NB4 (cell line): Measurements from ENCODE around the gene TMEM47.

Experiments
- DNase-seq: peaks from one replicate; pipeline ENCODE4 v3.0.0; 2010; ENCODE audit warnings: low read depth
- H3K4me3 ChIP-seq: one replicate; pipeline ENCODE4 v1.5.1; 2011; ENCODE audit warnings: mild to moderate bottlenecking, low read depth, low read length, moderate library complexity
- CTCF ChIP-seq: IDR thresholded peaks from one replicate; pipeline ENCODE4 v1.5.1; 2012; ENCODE audit warnings: low read depth, low read length
- MAX ChIP-seq: IDR thresholded peaks from 2 replicates; pipeline ENCODE4 v1.6.1; 2011; ENCODE audit warnings: low read depth, low read length
- MYC ChIP-seq: IDR thresholded peaks from 2 replicates; pipeline ENCODE4 v1.6.1; 2011; ENCODE audit warnings: low read depth, low read length
- POLR2A ChIP-seq: IDR thresholded peaks from 2 replicates; pipeline ENCODE4 v1.6.1; 2011; ENCODE audit warnings: mild to moderate bottlenecking; ENCODE audit not compliant: insufficient read length; ENCODE audit errors: extremely low read depth

TMEM47 gene

GRCh38 chrX:34634349-34634748 lies 22.7 kb downstream of the TMEM47 start:
- no peak overlapping the region for H3K4me3 ChIP-seq
- no peak for TF ChIP-seq MYC
- TF ChIP-seq POLR2A, result no peak
- TF ChIP-seq CTCF, result no peak
- TF ChIP-seq MAX, result no peak
- no peak for DNase-seq

- H3K4me3 ChIP-seq, result no peak overlapping the region
- DNase-seq, result no peak
- TF ChIP-seq POLR2A, result no peak
- TF ChIP-seq MYC, result no peak
- TF ChIP-seq MAX, result no peak
- TF ChIP-seq CTCF, result no peak
These were observed 24.7 kb downstream of the TMEM47 start for GRCh38 chrX:34632384-34632783.

- H3K4me3 ChIP-seq, result no peak overlapping the region
- TF ChIP-seq MYC (no peak), MAX (no peak), POLR2A (no peak), CTCF (no peak)
- DNase-seq, result no peak
These were observed 25.4 kb downstream of the TMEM47 start for GRCh38 chrX:34631479-34632220.

- no peak for TF ChIP-seq POLR2A
- no peak for TF ChIP-seq MYC
- TF ChIP-seq MAX, result no peak
- TF ChIP-seq CTCF, result no peak
- DNase-seq, result no peak
- H3K4me3 ChIP-seq, result no peak overlapping the region
These were observed 27.5 kb downstream of the TMEM47 start for GRCh38 chrX:34629572-34629971.

GRCh38 chrX:34624416-34624815 lies 32.7 kb downstream of the TMEM47 start:
- no peak for DNase-seq
- TF ChIP-seq CTCF (no peak), MYC (no peak), POLR2A (no peak), MAX (no peak)
- no peak overlapping the region for H3K4me3 ChIP-seq

GRCh38 chrX:34619920-34620319 lies 37.2 kb downstream of the TMEM47 start:
- TF ChIP-seq POLR2A (no peak), MAX (no peak)
- no peak for DNase-seq
- no peak overlapping the region for H3K4me3 ChIP-seq
